Measurements from ENCODE around the gene MATK.

Gene MATK

DNA sequence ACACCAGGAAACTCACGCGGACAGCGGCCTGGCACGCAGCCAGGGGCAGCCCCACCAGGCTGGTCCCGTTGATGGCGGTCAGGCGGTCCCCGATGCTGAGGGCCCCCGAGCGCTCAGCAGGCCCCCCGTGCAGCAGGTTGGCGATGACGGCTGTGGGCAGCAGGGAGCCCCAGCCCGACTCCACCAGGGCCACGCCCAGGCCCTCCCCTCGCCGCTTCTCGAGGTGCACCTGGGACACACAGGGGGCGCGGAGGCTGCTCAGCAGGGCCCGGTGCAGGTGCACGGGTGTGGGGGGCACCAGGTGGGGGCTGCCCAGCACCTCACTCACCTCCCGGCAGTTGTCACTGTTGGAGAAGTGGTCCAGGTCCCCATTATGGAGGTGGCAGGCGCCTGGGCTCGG, 33.7 kb downstream of the MATK start:
- no peak for DNase-seq (ENCODE audit: extremely low spot score)
- ChIA-PET POLR2A (interaction anchor here (6.0 kb wide), 1 partner anchor 10 kb away, joined by 40 read pairs; the partner anchor contains the start of genes APBA3 and MRPL54), CTCF (no interaction called here)
- TF ChIP-seq ZNF384 (IDR thresholded peaks at IDR 0.05) (no peak), SUZ12 (IDR thresholded peaks at IDR 0.05) (no peak), ARNT (IDR thresholded peaks at IDR 0.05) (no peak), FOXA1 (IDR thresholded peaks at IDR 0.05) (no peak), NFRKB (IDR thresholded peaks at IDR 0.05) (no peak), FOXM1 (IDR thresholded peaks at IDR 0.05; ENCODE audit: borderline replicate concordance) (no peak), LEF1 (IDR thresholded peaks at IDR 0.05; ENCODE audit: borderline replicate concordance) (no peak), BHLHE40 (IDR thresholded peaks at IDR 0.05; ENCODE audit: borderline replicate concordance) (no peak), ELF4 (IDR thresholded peaks at IDR 0.05) (no peak), SP1 (IDR thresholded peaks at IDR 0.05) (no peak), HDGF (IDR thresholded peaks at IDR 0.05; ENCODE audit: borderline replicate concordance) (no peak), L3MBTL2 (conservative IDR thresholded peaks at IDR 0.05) (no peak), FOXK2 (IDR thresholded peaks at IDR 0.05) (no peak), PKNOX1 (IDR thresholded peaks at IDR 0.05) (no peak)

DNA sequence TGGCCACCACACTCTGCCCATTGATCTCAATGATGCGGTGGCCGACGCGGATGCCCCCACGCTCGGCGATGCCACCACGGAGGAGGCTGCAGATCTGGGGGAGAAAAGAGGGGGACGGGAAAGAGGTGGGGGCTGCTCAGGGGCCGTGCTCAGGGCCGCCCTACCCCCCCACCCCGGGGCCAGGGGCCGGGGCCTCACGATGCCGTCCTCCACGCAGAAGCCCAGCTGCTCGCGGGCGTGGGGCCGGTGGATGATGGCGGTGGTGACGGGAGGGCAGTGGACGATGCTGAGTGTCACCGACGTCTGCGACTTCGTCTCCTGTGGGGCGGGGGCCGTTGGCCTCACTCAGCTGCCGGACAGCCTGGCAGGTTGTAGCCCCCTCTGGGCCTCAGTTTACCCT, 34.9 kb downstream of the MATK start:
- DNase-seq (ENCODE audit: extremely low spot score), result no peak
- no peak for TF ChIP-seq ZNF384 (IDR thresholded peaks at IDR 0.05)
- no peak for TF ChIP-seq TARDBP (IDR thresholded peaks at IDR 0.05)
- no peak for TF ChIP-seq PKNOX1 (IDR thresholded peaks at IDR 0.05)
- TF ChIP-seq BHLHE40 (IDR thresholded peaks at IDR 0.05; ENCODE audit: borderline replicate concordance), result no peak
- ChIA-PET CTCF (no interaction called here), POLR2A (interaction anchor here (6.0 kb wide), 1 partner anchor 11 kb away, joined by 40 read pairs; the partner anchor contains the start of genes APBA3 and MRPL54)

DNA sequence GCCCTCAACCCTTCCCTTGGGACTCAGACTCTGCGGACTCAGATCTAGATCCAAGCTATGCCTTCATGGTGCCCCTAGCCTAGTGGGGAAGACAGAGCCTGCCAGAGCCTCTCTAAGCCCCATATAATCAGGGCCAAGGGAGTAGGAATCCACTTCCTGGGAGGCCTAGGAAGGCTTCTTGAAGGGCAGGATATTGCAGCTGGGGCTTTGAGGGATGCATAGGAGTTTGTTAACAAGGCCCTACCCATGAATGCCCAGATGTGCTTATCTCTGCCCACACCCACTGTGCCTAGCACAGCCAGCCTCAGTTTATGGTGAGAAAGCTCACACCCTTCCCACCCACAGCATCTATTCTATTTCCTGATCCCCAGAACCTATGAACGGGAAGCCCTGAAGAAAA, 36.0 kb downstream of the MATK start:
- POLR2A ChIA-PET, result interaction anchor here (6.0 kb wide), 1 partner anchor 12 kb away, joined by 40 read pairs; the partner anchor contains the start of genes APBA3 and MRPL54
- CTCF ChIA-PET, result no interaction called here
- no peak for DNase-seq (ENCODE audit: extremely low spot score)
- TF ChIP-seq SUZ12 (IDR thresholded peaks at IDR 0.05), result no peak
- no peak for TF ChIP-seq NFRKB (IDR thresholded peaks at IDR 0.05)
- TF ChIP-seq HDGF (IDR thresholded peaks at IDR 0.05; ENCODE audit: borderline replicate concordance), result no peak
- no peak for TF ChIP-seq ZNF384 (IDR thresholded peaks at IDR 0.05)
- no peak for TF ChIP-seq L3MBTL2 (conservative IDR thresholded peaks at IDR 0.05)
- TF ChIP-seq FOXA1 (IDR thresholded peaks at IDR 0.05), result no peak
- TF ChIP-seq ARNT (IDR thresholded peaks at IDR 0.05), result no peak
- TF ChIP-seq CTBP1 (IDR thresholded peaks at IDR 0.05; ENCODE audit: borderline replicate concordance), result no peak
- TF ChIP-seq FOXK2 (IDR thresholded peaks at IDR 0.05), result no peak

DNA sequence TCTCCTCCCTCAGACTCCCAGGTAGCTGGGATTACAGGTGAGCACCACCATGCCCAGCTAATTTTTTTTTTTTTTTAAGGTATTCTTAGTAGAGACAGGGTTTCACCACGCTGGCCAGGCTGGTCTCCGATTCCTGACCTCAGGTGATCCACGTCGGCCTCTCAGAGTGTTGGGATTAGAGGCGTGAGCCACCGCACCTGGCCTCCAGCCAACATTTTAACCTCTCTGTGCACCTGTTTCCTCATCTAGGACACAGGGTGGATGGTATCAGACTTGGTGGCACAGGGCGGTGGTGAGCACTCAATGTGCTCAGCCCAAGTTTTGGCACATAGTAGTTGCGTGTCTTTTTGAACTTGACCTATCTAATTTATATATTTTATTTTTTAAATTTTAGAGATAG, 37.2 kb downstream of the MATK start:
- ChIA-PET POLR2A (interaction anchor here (6.0 kb wide), 1 partner anchor 13 kb away, joined by 40 read pairs; the partner anchor contains the start of genes APBA3 and MRPL54), CTCF (no interaction called here)
- no peak for DNase-seq (ENCODE audit: extremely low spot score)
- no peak for TF ChIP-seq ARNT (IDR thresholded peaks at IDR 0.05)
- TF ChIP-seq CTBP1 (IDR thresholded peaks at IDR 0.05; ENCODE audit: borderline replicate concordance), result no peak
- no peak for TF ChIP-seq FOXA1 (IDR thresholded peaks at IDR 0.05)

DNA sequence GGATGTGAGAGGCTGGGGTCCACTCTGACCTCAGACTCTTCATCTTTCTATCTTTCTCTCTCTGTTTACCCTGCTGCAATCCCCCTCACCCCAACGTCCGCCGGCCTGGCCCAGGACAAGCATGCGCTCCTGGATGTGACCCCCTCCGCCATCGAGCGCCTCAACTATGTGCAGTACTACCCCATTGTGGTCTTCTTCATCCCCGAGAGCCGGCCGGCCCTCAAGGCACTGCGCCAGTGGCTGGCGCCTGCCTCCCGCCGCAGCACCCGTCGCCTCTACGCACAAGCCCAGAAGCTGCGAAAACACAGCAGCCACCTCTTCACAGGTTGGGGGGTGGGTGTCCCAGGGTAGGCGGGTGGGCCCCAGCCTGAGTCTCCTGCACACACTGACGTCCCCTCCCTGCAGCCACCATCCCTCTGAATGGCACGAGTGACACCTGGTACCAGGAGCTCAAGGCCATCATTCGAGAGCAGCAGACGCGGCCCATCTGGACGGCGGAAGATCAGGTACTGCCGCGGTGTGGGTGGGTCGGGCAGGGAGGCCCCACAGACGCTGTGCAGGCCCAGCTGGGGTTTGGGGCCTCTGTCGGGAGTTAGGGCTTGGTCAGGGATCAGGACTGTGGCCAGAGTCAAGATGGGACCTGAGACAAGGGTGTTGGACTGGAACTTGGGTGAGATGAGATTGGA, 39.7 kb downstream of the MATK start:
- POLR2A ChIA-PET, result interaction anchor here (1.7 kb wide), 1 partner anchor 16 kb away, joined by 8 read pairs; the partner anchor contains the start of gene MRPL54
- DNase-seq (ENCODE audit: extremely low spot score), result no peak
- CTCF ChIA-PET, result no interaction called here
- TF ChIP-seq NFRKB (IDR thresholded peaks at IDR 0.05) (no peak), SUZ12 (IDR thresholded peaks at IDR 0.05) (no peak), ELF4 (IDR thresholded peaks at IDR 0.05) (no peak)

GRCh38 chr19:3745363-3746045, 40.7 kb downstream of the MATK start:
- ChIA-PET POLR2A (interaction anchor here (1.5 to 1.7 kb wide), 2 partner anchors 17 kb away, joined by 3 to 8 read pairs; partner anchors contain the start of gene MRPL54), CTCF (no interaction called here)
- no peak for DNase-seq (ENCODE audit: extremely low spot score)
- TF ChIP-seq BHLHE40 (IDR thresholded peaks at IDR 0.05; ENCODE audit: borderline replicate concordance), result no peak
- TF ChIP-seq ELF4 (IDR thresholded peaks at IDR 0.05), result no peak
- TF ChIP-seq HDGF (IDR thresholded peaks at IDR 0.05; ENCODE audit: borderline replicate concordance), result no peak
- no peak for TF ChIP-seq CTBP1 (IDR thresholded peaks at IDR 0.05; ENCODE audit: borderline replicate concordance)
- TF ChIP-seq PKNOX1 (IDR thresholded peaks at IDR 0.05), result no peak
- no peak for TF ChIP-seq FOXM1 (IDR thresholded peaks at IDR 0.05; ENCODE audit: borderline replicate concordance)
- TF ChIP-seq TARDBP (IDR thresholded peaks at IDR 0.05), result no peak
- no peak for TF ChIP-seq SUZ12 (IDR thresholded peaks at IDR 0.05)
- no peak for TF ChIP-seq L3MBTL2 (conservative IDR thresholded peaks at IDR 0.05)
- TF ChIP-seq ZNF384 (IDR thresholded peaks at IDR 0.05), result no peak
- no peak for TF ChIP-seq NFRKB (IDR thresholded peaks at IDR 0.05)
- TF ChIP-seq ARNT (IDR thresholded peaks at IDR 0.05), result no peak
- no peak for TF ChIP-seq FOXK2 (IDR thresholded peaks at IDR 0.05)
- TF ChIP-seq SP1 (IDR thresholded peaks at IDR 0.05), result no peak
- TF ChIP-seq FOXA1 (IDR thresholded peaks at IDR 0.05), result no peak
- TF ChIP-seq LEF1 (IDR thresholded peaks at IDR 0.05; ENCODE audit: borderline replicate concordance), result no peak
